Panc1 (cell line): ENCODE results near the gene CA12. TPM values are rescaled to one million over a fixed set of nuclear protein-coding genes. Genes with fewer than 3 reads are reported as not detected.

Experiments used
- ATAC-seq: fragments of 200-7000 bp; cut with Tn5 transposase; 2 replicates; pipeline ENCODE4 v1.9.1; 2020; ENCODE audit warnings: mild to moderate bottlenecking, moderate library complexity
- BruUV-seq: library from RNA; stranded (reverse); fragments of 400-500 nt; replicated peaks from 2 replicates; lab custom pipeline; 2021; lab: Mats Ljungman, UMichigan
- CTCF ChIA-PET: fragments of 300-600 bp; sonication (Branson Sonifier 250); formaldehyde crosslinking; loops from one replicate; lab custom pipeline; 2022; ENCODE audit warnings: antibody characterized with exemption; lab: Charles Lee
- POLR2A ChIA-PET: fragments of 300-600 bp; sonication (Branson Sonifier 250); formaldehyde crosslinking; loops from one replicate; lab custom pipeline; 2022; ENCODE audit warnings: antibody characterized with exemption; lab: Charles Lee
- DNase-seq: peaks from one replicate; pipeline ENCODE4 v3.0.0-alpha.2; 2010; ENCODE audit warnings: low read depth, low spot score
- H3K27ac ChIP-seq: 2 replicates; pipeline ENCODE4 v1.5.1; 2011; ENCODE audit warnings: mild to moderate bottlenecking, low read length, inconsistent platforms
- H3K27me3 ChIP-seq: fragments of 200-500 bp; sonication (Bioruptor generic); 2 replicates; pipeline ENCODE4 v1.6.0; 2014; ENCODE audit warnings: low read length, inconsistent platforms; ENCODE audit not compliant: control insufficient read depth, insufficient read depth
- H3K36me3 ChIP-seq: fragments of 200-500 bp; sonication (Bioruptor generic); 2 replicates; pipeline ENCODE4 v1.5.1; 2014; ENCODE audit warnings: inconsistent platforms, mild to moderate bottlenecking, low read length, moderate library complexity; ENCODE audit not compliant: control insufficient read depth, insufficient read depth
- H3K4me1 ChIP-seq: 2 replicates; pipeline ENCODE4 v1.5.1; 2011; ENCODE audit warnings: inconsistent platforms, mild to moderate bottlenecking, low read length, moderate library complexity; ENCODE audit not compliant: control insufficient read depth, insufficient read depth
- H3K4me3 ChIP-seq, 2 experiments: 2 replicates each; pipeline ENCODE4 v1.5.1; 2011 to 2012; ENCODE audit warnings: low read depth in 2 of 2, low read length in 2 of 2, mild to moderate bottlenecking in 2 of 2, inconsistent platforms in 1 of 2, moderate library complexity in 1 of 2
- H3K9me3 ChIP-seq: fragments of 200-500 bp; sonication (Bioruptor generic); 2 replicates; pipeline ENCODE4 v1.5.1; 2014; ENCODE audit warnings: low read depth, mild to moderate bottlenecking, inconsistent platforms, low read length, moderate library complexity; ENCODE audit not compliant: control insufficient read depth, insufficient read depth
- POLR2AphosphoS5 ChIP-seq: IDR thresholded peaks from 2 replicates; pipeline ENCODE4 v1.6.1; 2012; ENCODE audit warnings: mild to moderate bottlenecking, low read depth, low read length, moderate library complexity
- SIN3A ChIP-seq: IDR thresholded peaks from 2 replicates; pipeline ENCODE4 v1.6.1; 2012; ENCODE audit warnings: low read depth, mild to moderate bottlenecking, low read length, moderate library complexity, borderline replicate concordance; ENCODE audit not compliant: insufficient read depth
- TCF7L2 ChIP-seq: IDR thresholded peaks from 2 replicates; pipeline ENCODE4 v1.6.1; 2011; ENCODE audit warnings: mild to moderate bottlenecking, low read depth, low read length, inconsistent platforms
- in situ Hi-C: cut with HindIII; loops from 2 replicates; pipeline ENCODE4 v1.10.0; 2016; ENCODE audit warnings: low sequenced_read_pairs, low pct_unique_long_range_greater_than_20kb
- intact Hi-C: fragments of 100-400 bp; cut with micrococcal nuclease; formaldehyde crosslinking; loops from one replicate; pipeline ENCODE4 v1.10.0; 2022; ENCODE audit not compliant: unreplicated experiment
- total RNA-seq: library from RNA; stranded (reverse); gene quantifications from one replicate; pipeline ENCODE4 v1.2.1, GENCODE V29; 2021; ENCODE audit not compliant: unreplicated experiment
- TF ChIP-seq, protein P1 (sequence below): fragments of 450-650 bp; IDR thresholded peaks from 2 replicates; pipeline ENCODE4 v1.5.1; 2017; ENCODE audit warnings: mild to moderate bottlenecking
- TF ChIP-seq, protein P2 (sequence below), 2 experiments: IDR thresholded peaks; 2 replicates each; pipeline ENCODE4 v1.6.1; 2011 to 2012; ENCODE audit warnings: low read depth in 2 of 2, control low read depth in 1 of 2, low read length in 1 of 2, mild to moderate bottlenecking in 1 of 2, moderate library complexity in 1 of 2; ENCODE audit not compliant: insufficient read depth in 1 of 2

Gene CA12
- total RNA-seq, 1 experiment from 2014 or later, result 0.74 TPM

DNA sequence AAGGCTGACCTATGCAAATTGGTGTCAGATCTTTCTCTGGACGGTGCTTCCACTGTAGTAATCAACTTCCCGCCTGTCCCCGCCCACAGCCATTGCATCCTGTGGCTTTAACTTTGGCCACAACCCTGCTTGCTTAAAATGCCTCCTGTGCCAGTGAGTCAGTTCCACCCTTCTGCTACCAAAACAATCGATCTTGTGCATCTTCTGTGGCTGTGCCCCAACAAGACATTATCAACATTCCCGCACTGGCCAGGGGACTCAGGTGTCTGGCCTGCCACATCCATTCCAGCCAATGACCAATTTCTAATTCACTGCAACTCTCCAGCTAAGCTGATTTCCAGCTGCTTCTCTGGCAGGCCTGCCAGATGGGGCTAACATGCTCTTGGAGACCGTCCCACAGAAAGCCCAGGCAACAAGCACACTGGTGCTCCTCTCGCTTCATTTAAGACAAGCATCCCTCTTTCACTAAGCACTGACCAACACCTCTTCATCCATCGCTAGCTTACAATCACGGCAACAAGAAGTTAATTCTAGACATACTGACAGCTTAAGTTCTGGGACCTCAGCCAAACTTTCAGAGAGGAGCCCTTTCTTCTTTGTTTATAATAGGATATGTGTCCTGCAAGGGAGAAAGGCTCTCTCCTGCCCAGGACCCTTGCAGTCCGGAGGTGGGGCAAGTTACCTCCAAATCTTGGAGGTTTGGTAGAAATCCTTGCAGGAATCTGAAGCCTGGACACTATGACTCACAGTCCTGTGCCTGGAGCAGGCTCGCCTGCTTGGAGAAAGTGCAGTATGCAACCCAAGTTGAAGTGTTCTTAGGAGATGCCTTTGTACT is 6.7 kb downstream of the CA12 start:
- Histone ChIP-seq H3K9me3 (no peaks in the 10 kb centered on the region), H3K4me1 (no peaks in the 10 kb centered on the region), H3K27me3 (peaks cover 4% of the 10 kb centered on the region), H3K27ac (no peak overlapping the region), H3K4me3 (no peak overlapping the region), H3K36me3 (no peaks in the 10 kb centered on the region)
- CTCF ChIA-PET, result no interaction called here
- POLR2A ChIA-PET, result no interaction called here
- in situ Hi-C loops (no loop called here), intact Hi-C loops (no loop called here)
- ATAC-seq (peak; percentile 49; the same call in 1 of the 2 replicates), DNase-seq (no peak)
- BruUV-seq, result no TSS peak
- no peak for TF ChIP-seq TCF7L2
- no peak for TF ChIP-seq SIN3A
- TF ChIP-seq, protein P1, sequence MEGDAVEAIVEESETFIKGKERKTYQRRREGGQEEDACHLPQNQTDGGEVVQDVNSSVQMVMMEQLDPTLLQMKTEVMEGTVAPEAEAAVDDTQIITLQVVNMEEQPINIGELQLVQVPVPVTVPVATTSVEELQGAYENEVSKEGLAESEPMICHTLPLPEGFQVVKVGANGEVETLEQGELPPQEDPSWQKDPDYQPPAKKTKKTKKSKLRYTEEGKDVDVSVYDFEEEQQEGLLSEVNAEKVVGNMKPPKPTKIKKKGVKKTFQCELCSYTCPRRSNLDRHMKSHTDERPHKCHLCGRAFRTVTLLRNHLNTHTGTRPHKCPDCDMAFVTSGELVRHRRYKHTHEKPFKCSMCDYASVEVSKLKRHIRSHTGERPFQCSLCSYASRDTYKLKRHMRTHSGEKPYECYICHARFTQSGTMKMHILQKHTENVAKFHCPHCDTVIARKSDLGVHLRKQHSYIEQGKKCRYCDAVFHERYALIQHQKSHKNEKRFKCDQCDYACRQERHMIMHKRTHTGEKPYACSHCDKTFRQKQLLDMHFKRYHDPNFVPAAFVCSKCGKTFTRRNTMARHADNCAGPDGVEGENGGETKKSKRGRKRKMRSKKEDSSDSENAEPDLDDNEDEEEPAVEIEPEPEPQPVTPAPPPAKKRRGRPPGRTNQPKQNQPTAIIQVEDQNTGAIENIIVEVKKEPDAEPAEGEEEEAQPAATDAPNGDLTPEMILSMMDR, result no peak
- TF ChIP-seq, protein P2, sequence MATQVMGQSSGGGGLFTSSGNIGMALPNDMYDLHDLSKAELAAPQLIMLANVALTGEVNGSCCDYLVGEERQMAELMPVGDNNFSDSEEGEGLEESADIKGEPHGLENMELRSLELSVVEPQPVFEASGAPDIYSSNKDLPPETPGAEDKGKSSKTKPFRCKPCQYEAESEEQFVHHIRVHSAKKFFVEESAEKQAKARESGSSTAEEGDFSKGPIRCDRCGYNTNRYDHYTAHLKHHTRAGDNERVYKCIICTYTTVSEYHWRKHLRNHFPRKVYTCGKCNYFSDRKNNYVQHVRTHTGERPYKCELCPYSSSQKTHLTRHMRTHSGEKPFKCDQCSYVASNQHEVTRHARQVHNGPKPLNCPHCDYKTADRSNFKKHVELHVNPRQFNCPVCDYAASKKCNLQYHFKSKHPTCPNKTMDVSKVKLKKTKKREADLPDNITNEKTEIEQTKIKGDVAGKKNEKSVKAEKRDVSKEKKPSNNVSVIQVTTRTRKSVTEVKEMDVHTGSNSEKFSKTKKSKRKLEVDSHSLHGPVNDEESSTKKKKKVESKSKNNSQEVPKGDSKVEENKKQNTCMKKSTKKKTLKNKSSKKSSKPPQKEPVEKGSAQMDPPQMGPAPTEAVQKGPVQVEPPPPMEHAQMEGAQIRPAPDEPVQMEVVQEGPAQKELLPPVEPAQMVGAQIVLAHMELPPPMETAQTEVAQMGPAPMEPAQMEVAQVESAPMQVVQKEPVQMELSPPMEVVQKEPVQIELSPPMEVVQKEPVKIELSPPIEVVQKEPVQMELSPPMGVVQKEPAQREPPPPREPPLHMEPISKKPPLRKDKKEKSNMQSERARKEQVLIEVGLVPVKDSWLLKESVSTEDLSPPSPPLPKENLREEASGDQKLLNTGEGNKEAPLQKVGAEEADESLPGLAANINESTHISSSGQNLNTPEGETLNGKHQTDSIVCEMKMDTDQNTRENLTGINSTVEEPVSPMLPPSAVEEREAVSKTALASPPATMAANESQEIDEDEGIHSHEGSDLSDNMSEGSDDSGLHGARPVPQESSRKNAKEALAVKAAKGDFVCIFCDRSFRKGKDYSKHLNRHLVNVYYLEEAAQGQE (IDR thresholded peaks at IDR 0.05; ENCODE audit: insufficient read depth in 1 of 2, low read depth in 2 of 2, low read length in 1 of 2), result no peak
- TF ChIP-seq POLR2AphosphoS5, result no peak

DNA sequence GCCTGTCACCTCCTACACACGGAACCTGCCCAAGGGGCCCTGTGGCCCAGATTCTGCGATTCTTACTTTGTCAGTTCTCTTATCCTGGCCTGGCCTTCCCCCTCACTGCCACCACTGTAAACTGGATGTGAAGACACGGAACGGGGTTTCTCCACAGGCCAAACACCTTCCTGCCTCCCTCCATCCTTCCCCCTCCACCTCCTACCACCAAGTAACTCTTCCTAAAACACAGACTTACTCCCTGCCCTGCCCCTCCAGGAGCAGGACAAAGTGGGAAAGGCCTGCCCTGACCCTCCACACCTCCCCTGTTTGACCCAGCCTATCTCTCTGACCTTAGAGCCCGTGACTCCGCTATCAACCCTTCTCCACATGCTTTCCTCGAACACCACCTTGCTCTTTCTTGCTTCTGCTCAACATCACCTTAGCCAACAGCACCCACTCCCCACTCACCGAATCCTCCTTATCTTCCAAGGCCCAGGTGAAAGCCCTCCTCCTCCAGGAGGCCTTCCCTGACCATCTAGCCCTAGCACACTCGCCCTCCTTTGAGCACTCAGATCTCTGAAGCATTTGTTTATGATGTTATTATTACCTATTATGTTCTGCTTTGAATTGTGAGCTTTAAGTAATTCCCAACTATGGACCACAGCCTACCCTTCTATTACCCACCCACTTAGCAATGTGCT is 7.6 kb downstream of the CA12 start:
- BruUV-seq, result no TSS peak
- Histone ChIP-seq H3K27me3 (peaks cover 4% of the 10 kb centered on the region), H3K4me1 (no peaks in the 10 kb centered on the region), H3K27ac (no peak overlapping the region), H3K36me3 (no peaks in the 10 kb centered on the region), H3K4me3 (no peak overlapping the region), H3K9me3 (no peaks in the 10 kb centered on the region)
- in situ Hi-C loops (no loop called here), intact Hi-C loops (no loop called here)
- ATAC-seq (no peak), DNase-seq (no peak)
- ChIA-PET POLR2A (no interaction called here), CTCF (no interaction called here)
- TF ChIP-seq SIN3A (no peak), TCF7L2 (no peak)
- TF ChIP-seq, protein P2 (IDR thresholded peaks at IDR 0.05; ENCODE audit: insufficient read depth in 1 of 2, low read depth in 2 of 2, low read length in 1 of 2), result no peak
- TF ChIP-seq, protein P1, result no peak
